GM23248 (cell line): ENCODE results near the gene CFDP1. TPM values are rescaled to one million over a fixed set of nuclear protein-coding genes. Genes with fewer than 3 reads are reported as not detected.

Experiments used
- DNase-seq: peaks from one replicate; pipeline ENCODE4 v3.0.0-alpha.2; 2015
- H2AFZ ChIP-seq: fragments of 200-600 bp; sonication (generic); 2 replicates; pipeline ENCODE4 v1.6.1; 2016; ENCODE audit warnings: antibody characterized with exemption
- H3F3A ChIP-seq: fragments of 200-600 bp; sonication (generic); 2 replicates; pipeline ENCODE4 v1.6.1; 2016; ENCODE audit warnings: mild to moderate bottlenecking, antibody characterized with exemption, mixed run types; ENCODE audit not compliant: insufficient read depth
- H3K27ac ChIP-seq: fragments of 200-600 bp; sonication (generic); 2 replicates; pipeline ENCODE4 v1.5.1; 2016; ENCODE audit warnings: mild to moderate bottlenecking
- H3K27me3 ChIP-seq: fragments of 200-600 bp; sonication (generic); replicated peaks from 2 replicates; pipeline ENCODE4 v1.6.1; 2016; ENCODE audit warnings: mild to moderate bottlenecking; ENCODE audit not compliant: insufficient read depth
- H3K36me3 ChIP-seq: fragments of 200-600 bp; sonication (generic); 2 replicates; pipeline ENCODE4 v1.6.1; 2016; ENCODE audit warnings: low read depth, mild to moderate bottlenecking
- H3K4me1 ChIP-seq: fragments of 200-600 bp; sonication (generic); 2 replicates; pipeline ENCODE4 v1.6.1; 2016; ENCODE audit warnings: mild to moderate bottlenecking; ENCODE audit not compliant: insufficient read depth
- H3K4me2 ChIP-seq: fragments of 200-600 bp; sonication (generic); one replicate; pipeline ENCODE4 v1.6.1; 2016; ENCODE audit warnings: mild to moderate bottlenecking; ENCODE audit not compliant: unreplicated experiment
- H3K4me3 ChIP-seq: fragments of 200-600 bp; sonication (generic); 2 replicates; pipeline ENCODE4 v1.5.1; 2016; ENCODE audit warnings: mild to moderate bottlenecking
- H3K79me2 ChIP-seq: fragments of 200-600 bp; sonication (generic); 2 replicates; pipeline ENCODE4 v1.6.1; 2016; ENCODE audit warnings: mild to moderate bottlenecking; ENCODE audit not compliant: insufficient read depth
- H3K9ac ChIP-seq: fragments of 200-600 bp; sonication (generic); 2 replicates; pipeline ENCODE4 v1.6.1; 2016; ENCODE audit warnings: mild to moderate bottlenecking
- H3K9me2 ChIP-seq: fragments of 200-600 bp; sonication (generic); 2 replicates; pipeline ENCODE4 v1.6.1; 2016; ENCODE audit warnings: mixed run types, mild to moderate bottlenecking, moderate library complexity; ENCODE audit not compliant: insufficient read depth
- H3K9me3 ChIP-seq: fragments of 200-600 bp; sonication (generic); one replicate; pipeline ENCODE4 v1.6.1; 2017; ENCODE audit warnings: low read depth
- H4K20me1 ChIP-seq: fragments of 200-600 bp; sonication (generic); 2 replicates; pipeline ENCODE4 v1.6.0; 2016; ENCODE audit not compliant: insufficient read depth
- EZH2 ChIP-seq: fragments of 200-600 bp; sonication (generic); IDR thresholded peaks from 2 replicates; pipeline ENCODE4 v1.6.1; 2018; ENCODE audit warnings: antibody characterized with exemption, mild to moderate bottlenecking; ENCODE audit not compliant: insufficient read depth, poor library complexity, severe bottlenecking
- EZH2phosphoT487 ChIP-seq: fragments of 200-600 bp; sonication (generic); IDR thresholded peaks from 2 replicates; pipeline ENCODE4 v1.6.1; 2018; ENCODE audit warnings: antibody characterized with exemption, moderate library complexity, mild to moderate bottlenecking, low read depth; ENCODE audit not compliant: insufficient read depth
- WGBS, 2 experiments: methylation state at CpG; one replicate each; pipeline ENCODE4 v1.1.6; 2015 to 2017; ENCODE audit warnings: low lambda C conversion rate in 2 of 2, low coverage in 1 of 2; ENCODE audit errors: missing lambda C conversion rate in 2 of 2; 5-methylcytosine and 5-hydroxymethylcytosine counted together
- in situ Hi-C: fragments of 300-500 bp; cut with MboI; formaldehyde crosslinking; loops from 2 replicates; pipeline ENCODE4 v1.15.0; 2020
- polyA plus RNA-seq: library from polyadenylated mRNA; unstranded; fragments of >200 nt; fragmentation: Nextera tagmentation; extraction: Ambion mirVana; gene quantifications from 2 replicates; pipeline ENCODE4 v1.2.1, GENCODE V29; 2016
- total RNA-seq: library from RNA; depleted of rRNA; stranded (reverse); fragments of >200 nt; shearing (Covaris generic); gene quantifications from 2 replicates; pipeline ENCODE4 v1.2.3, GENCODE V29; 2014

The CFDP1 gene
- total and polyA plus RNA-seq, 2 experiments from 2014 or later: 36.9 to 46.7 TPM

GRCh38 chr16:75452464-75453190 lies 19.3 kb upstream of the CFDP1 start:
- Histone ChIP-seq H3K4me2 (no peak overlapping the region), H3K27me3 (no peaks in the 10 kb centered on the region), H3K9me3 (no peaks in the 10 kb centered on the region), H3K4me1 (no peaks in the 10 kb centered on the region), H3K79me2 (peaks cover 80% of the 10 kb centered on the region), H3K36me3 (peaks cover 12% of the 10 kb centered on the region), H3K4me3 (no peak overlapping the region), H3K9ac (no peak overlapping the region), H3K27ac (no peak overlapping the region), H3F3A (no peaks in the 10 kb centered on the region), H3K9me2 (no peaks in the 10 kb centered on the region), H2AFZ (no peak overlapping the region), H4K20me1 (no peaks in the 10 kb centered on the region)
- no peak for DNase-seq
- in situ Hi-C loops: no loop called here
- no peak for TF ChIP-seq EZH2
- no peak for TF ChIP-seq EZH2phosphoT487
- WGBS, 2 experiments: 93 to 96% methylated on average over 12 of the region's 12 CpGs

GRCh38 chr16:75446416-75446815 lies 13.1 kb upstream of the CFDP1 start:
- Histone ChIP-seq H3K79me2 (peaks cover 28% of the 10 kb centered on the region), H3K9me2 (no peaks in the 10 kb centered on the region), H2AFZ (no peak overlapping the region), H3K27me3 (no peaks in the 10 kb centered on the region), H3F3A (no peaks in the 10 kb centered on the region), H3K4me2 (no peak overlapping the region), H3K9me3 (no peaks in the 10 kb centered on the region), H3K27ac (no peak overlapping the region), H4K20me1 (no peaks in the 10 kb centered on the region), H3K36me3 (peaks cover 23% of the 10 kb centered on the region), H3K9ac (no peak overlapping the region), H3K4me1 (no peaks in the 10 kb centered on the region), H3K4me3 (no peak overlapping the region)
- no peak for TF ChIP-seq EZH2phosphoT487
- TF ChIP-seq EZH2: no peak
- no peak for DNase-seq
- in situ Hi-C loops: no loop called here

DNA sequence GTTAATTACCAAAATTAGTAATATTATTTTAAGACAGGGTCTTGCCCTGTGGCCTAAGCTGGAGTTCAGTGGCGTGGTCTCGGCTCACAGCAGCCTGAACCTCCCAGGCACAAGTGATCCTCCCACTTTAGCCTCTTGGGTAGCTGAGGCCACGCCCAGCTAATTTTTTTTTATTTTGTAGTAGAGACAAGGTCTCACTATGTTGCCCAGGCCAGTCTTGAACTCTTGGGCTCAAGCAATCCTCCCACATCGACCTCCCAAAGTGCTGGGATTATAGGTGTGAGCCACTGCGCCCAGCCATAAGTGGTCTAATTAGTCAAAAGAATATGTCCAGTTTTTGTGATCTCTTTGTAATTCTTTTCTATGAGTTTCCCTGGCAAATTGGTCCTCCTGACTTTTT lies 12.0 kb upstream of the CFDP1 start:
- no peak overlapping the region for H2AFZ ChIP-seq
- H3K79me2 ChIP-seq: peaks cover 17% of the 10 kb centered on the region
- peaks cover 14% of the 10 kb centered on the region for H3K36me3 ChIP-seq
- no peak overlapping the region for H3K4me3 ChIP-seq
- H3K9me2 ChIP-seq: no peaks in the 10 kb centered on the region
- H3K9me3 ChIP-seq: no peaks in the 10 kb centered on the region
- no peak overlapping the region for H3K4me2 ChIP-seq
- DNase-seq: no peak
- no peaks in the 10 kb centered on the region for H3K27me3 ChIP-seq
- 93 to 94% methylated on average over 5 of the region's 5 CpGs for WGBS, 2 experiments
- no peaks in the 10 kb centered on the region for H3F3A ChIP-seq
- no peak overlapping the region for H3K9ac ChIP-seq
- H4K20me1 ChIP-seq: no peaks in the 10 kb centered on the region
- in situ Hi-C loops: no loop called here
- H3K4me1 ChIP-seq: no peaks in the 10 kb centered on the region
- no peak for TF ChIP-seq EZH2phosphoT487
- no peak for TF ChIP-seq EZH2
- no peak overlapping the region for H3K27ac ChIP-seq

DNA sequence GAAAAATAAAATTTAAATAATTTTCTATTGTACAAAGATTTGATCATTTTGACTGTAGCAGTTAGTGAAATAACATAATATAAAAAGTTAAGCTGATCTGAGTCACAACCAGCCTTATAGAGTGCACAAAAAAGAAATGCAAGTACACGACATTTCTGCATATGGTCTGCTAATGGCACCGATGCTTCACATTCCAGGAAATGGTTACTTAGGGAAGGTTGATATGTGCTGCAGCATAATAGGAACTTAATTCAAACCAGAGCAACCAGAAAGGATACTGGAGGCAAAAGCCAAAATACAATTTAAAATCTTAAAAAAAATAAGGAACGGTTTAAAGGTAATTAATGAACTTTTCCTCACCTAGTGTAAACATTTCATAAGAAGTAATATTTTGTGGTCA lies 10.0 kb upstream of the CFDP1 start:
- 25 to 30% methylated on average over 3 of the region's 3 CpGs for WGBS, 2 experiments
- DNase-seq: peak; percentile 40
- H3K36me3 ChIP-seq: peaks cover 13% of the 10 kb centered on the region
- H3K79me2 ChIP-seq: peaks cover 8% of the 10 kb centered on the region; the same call in 1 of the 2 replicates
- H3K27me3 ChIP-seq: no peaks in the 10 kb centered on the region
- H3K9me2 ChIP-seq: no peaks in the 10 kb centered on the region
- no peak overlapping the region for H2AFZ ChIP-seq
- peak overlapping the region; percentile 33 for H3K4me2 ChIP-seq
- H3K4me3 ChIP-seq: no peak overlapping the region
- no peaks in the 10 kb centered on the region for H4K20me1 ChIP-seq
- H3K9me3 ChIP-seq: no peaks in the 10 kb centered on the region
- in situ Hi-C loops: no loop called here
- no peaks in the 10 kb centered on the region for H3F3A ChIP-seq
- TF ChIP-seq EZH2phosphoT487 (no peak), EZH2 (no peak)
- H3K9ac ChIP-seq: no peak overlapping the region
- H3K27ac ChIP-seq: no peak overlapping the region
- no peaks in the 10 kb centered on the region for H3K4me1 ChIP-seq
